Natural killer cell treated with Interleukin-12 subunit alpha and Interleukin-12 subunit beta and Interleukin-15 and Interleukin-18, amount 100 ng/mL, for 72 hours (primary cell): ENCODE measurements around the gene KPNA6. TPM values are rescaled to one million over a fixed set of nuclear protein-coding genes. Genes with fewer than 3 reads are reported as not detected.
"Not testable (repeated sequence)": the region's sequence is repeated elsewhere in the genome, so short reads cannot be mapped to it uniquely, and the experiment has no call there.

Experiments used
- ATAC-seq, 2 donors: fragments of 150-1000 bp; cut with Tn5 transposase in 1 of 2; sonication (Bioruptor Pico), chemical (Tn5 transposase) in 1 of 2; 2 replicates each; pipeline ENCODE4 v1.10.0; 2021
- DNase-seq: peaks from one replicate; pipeline ENCODE4 v3.0.0; 2022; ENCODE audit warnings: low spot score
- H3K27ac Mint-ChIP-seq, 2 donors: 1 replicate in 1 of 2; 2 replicates in 1 of 2; pipeline ENCODE4 v1.8.0; 2022; ENCODE audit warnings: mixed read lengths in 2 of 2, mild to moderate bottlenecking in 1 of 2, moderate library complexity in 1 of 2
- H3K27me3 Mint-ChIP-seq, 2 donors: 1 replicate in 1 of 2; 2 replicates in 1 of 2; pipeline ENCODE4 v1.8.0; 2022; ENCODE audit warnings: mixed read lengths in 2 of 2
- H3K36me3 Mint-ChIP-seq: one replicate; pipeline ENCODE4 v1.8.0; 2022; ENCODE audit warnings: mixed read lengths
- H3K4me1 Mint-ChIP-seq, 2 donors: 1 replicate in 1 of 2; 2 replicates in 1 of 2; pipeline ENCODE4 v1.8.0; 2022; ENCODE audit warnings: low read depth in 2 of 2, mixed read lengths in 2 of 2, mild to moderate bottlenecking in 1 of 2
- H3K4me3 Mint-ChIP-seq: one replicate; pipeline ENCODE4 v1.8.0; 2022; ENCODE audit warnings: mixed read lengths
- H3K9me3 Mint-ChIP-seq: 2 replicates; pipeline ENCODE4 v1.8.0; 2022; ENCODE audit warnings: mixed read lengths
- total RNA-seq, 2 donors: library from RNA; stranded (reverse); gene quantifications; one replicate each; pipeline ENCODE4 v1.2.3, GENCODE V29; 2022

Gene KPNA6
- total RNA-seq, 2 donors from 2014 or later: 80.9 to 88.9 TPM

GRCh38 chr1:32077451-32077850, 30.4 kb upstream of the KPNA6 start:
- Mint-ChIP-seq H3K4me3 (no peak overlapping the region), H3K27me3 (no peaks in the 10 kb centered on the region), H3K4me1 (peaks cover 21 to 24% of the 10 kb centered on the region in 2 donors), H3K9me3 (no peaks in the 10 kb centered on the region), H3K36me3 (peaks cover 6% of the 10 kb centered on the region), H3K27ac (peak overlapping the region in 1 of 2 donors; percentile 32)
- DNase-seq: no peak
- no peak for ATAC-seq

GRCh38 chr1:32082022-32082421, 25.8 kb upstream of the KPNA6 start:
- Mint-ChIP-seq H3K9me3 (no peaks in the 10 kb centered on the region), H3K27me3 (no peaks in the 10 kb centered on the region), H3K4me3 (no peak overlapping the region), H3K27ac (no peak overlapping the region), H3K4me1 (peaks cover 7 to 10% of the 10 kb centered on the region in 2 donors), H3K36me3 (peaks cover 20% of the 10 kb centered on the region)
- DNase-seq: no peak
- no peak for ATAC-seq

- not testable (repeated sequence) for DNase-seq, H3K4me1 Mint-ChIP-seq, ATAC-seq, H3K27ac Mint-ChIP-seq, H3K27me3 Mint-ChIP-seq, H3K9me3 Mint-ChIP-seq, H3K4me3 Mint-ChIP-seq
- peaks cover 13% of the 10 kb centered on the region for H3K36me3 Mint-ChIP-seq
Observed at GRCh38 chr1:32086381-32086780, 21.5 kb upstream of the KPNA6 start.

GRCh38 chr1:32091176-32091575, 16.7 kb upstream of the KPNA6 start:
- ATAC-seq (no peak), DNase-seq (no peak)
- H3K36me3 Mint-ChIP-seq: peaks cover 8% of the 10 kb centered on the region
- no peaks in the 10 kb centered on the region for H3K4me1 Mint-ChIP-seq
- no peak overlapping the region for H3K27ac Mint-ChIP-seq
- H3K27me3 Mint-ChIP-seq: no peaks in the 10 kb centered on the region
- H3K4me3 Mint-ChIP-seq: no peak overlapping the region
- no peaks in the 10 kb centered on the region for H3K9me3 Mint-ChIP-seq

GRCh38 chr1:32091591-32091990, 16.3 kb upstream of the KPNA6 start:
- no peak overlapping the region for H3K4me3 Mint-ChIP-seq
- H3K27me3 Mint-ChIP-seq: no peaks in the 10 kb centered on the region
- peaks cover 7% of the 10 kb centered on the region for H3K36me3 Mint-ChIP-seq
- H3K27ac Mint-ChIP-seq: no peak overlapping the region
- no peaks in the 10 kb centered on the region for H3K4me1 Mint-ChIP-seq
- ATAC-seq (no peak), DNase-seq (no peak)
- no peaks in the 10 kb centered on the region for H3K9me3 Mint-ChIP-seq

GRCh38 chr1:32094746-32095521, 12.9 kb upstream of the KPNA6 start:
- Mint-ChIP-seq H3K9me3 (no peaks in the 10 kb centered on the region), H3K36me3 (peaks cover 7% of the 10 kb centered on the region), H3K4me1 (no peaks in the 10 kb centered on the region), H3K27ac (no peak overlapping the region), H3K27me3 (no peaks in the 10 kb centered on the region), H3K4me3 (no peak overlapping the region)
- DNase-seq: no peak
- ATAC-seq: no peak

- H3K27ac Mint-ChIP-seq: no peak overlapping the region
- no peak for ATAC-seq
- H3K4me3 Mint-ChIP-seq: no peak overlapping the region
- peaks cover 7% of the 10 kb centered on the region for H3K36me3 Mint-ChIP-seq
- no peaks in the 10 kb centered on the region for H3K9me3 Mint-ChIP-seq
- H3K27me3 Mint-ChIP-seq: no peaks in the 10 kb centered on the region
- H3K4me1 Mint-ChIP-seq: no peaks in the 10 kb centered on the region
- DNase-seq: no peak
Observed at GRCh38 chr1:32099426-32099825, 8.4 kb upstream of the KPNA6 start.

GRCh38 chr1:32100359-32100758, 7.5 kb upstream of the KPNA6 start:
- Mint-ChIP-seq H3K9me3 (no peaks in the 10 kb centered on the region), H3K4me3 (no peak overlapping the region), H3K27me3 (no peaks in the 10 kb centered on the region), H3K4me1 (no peaks in the 10 kb centered on the region), H3K36me3 (peaks cover 2% of the 10 kb centered on the region), H3K27ac (no peak overlapping the region)
- no peak for ATAC-seq
- no peak for DNase-seq

GRCh38 chr1:32100807-32101708, 6.8 kb upstream of the KPNA6 start:
- ATAC-seq (no peak), DNase-seq (no peak)
- Mint-ChIP-seq H3K9me3 (no peaks in the 10 kb centered on the region), H3K4me3 (no peak overlapping the region), H3K4me1 (no peaks in the 10 kb centered on the region), H3K36me3 (no peaks in the 10 kb centered on the region), H3K27ac (no peak overlapping the region), H3K27me3 (no peaks in the 10 kb centered on the region)

GRCh38 chr1:32104127-32104526, 3.7 kb upstream of the KPNA6 start:
- no peak overlapping the region for H3K27ac Mint-ChIP-seq
- no peak overlapping the region for H3K4me3 Mint-ChIP-seq
- no peak for DNase-seq
- H3K36me3 Mint-ChIP-seq: no peaks in the 10 kb centered on the region
- no peaks in the 10 kb centered on the region for H3K27me3 Mint-ChIP-seq
- no peak for ATAC-seq
- H3K4me1 Mint-ChIP-seq: peaks cover 7 to 8% of the 10 kb centered on the region in 2 donors
- H3K9me3 Mint-ChIP-seq: no peaks in the 10 kb centered on the region

- H3K4me3 Mint-ChIP-seq: no peak overlapping the region
Observed at GRCh38 chr1:32105338-32105737, 2.5 kb upstream of the KPNA6 start.

GRCh38 chr1:32106663-32107275, 1.1 kb upstream of the KPNA6 start:
- DNase-seq (no peak), ATAC-seq (no peak)
- Mint-ChIP-seq H3K27me3 (no peaks in the 10 kb centered on the region), H3K36me3 (no peaks in the 10 kb centered on the region), H3K4me1 (peaks cover 25 to 28% of the 10 kb centered on the region in 2 donors), H3K9me3 (no peaks in the 10 kb centered on the region), H3K4me3 (peak overlapping the region; percentile 40), H3K27ac (peak overlapping the region; percentile 34 to 96)

More at GRCh38 chr1:32105338-32105737, 2.5 kb upstream of the KPNA6 start:
- Mint-ChIP-seq H3K27me3 (no peaks in the 10 kb centered on the region), H3K9me3 (no peaks in the 10 kb centered on the region), H3K27ac (peak overlapping the region in 1 of 2 donors; percentile 26), H3K36me3 (no peaks in the 10 kb centered on the region), H3K4me1 (peaks cover 13 to 14% of the 10 kb centered on the region in 2 donors)
- ATAC-seq (no peak), DNase-seq (no peak)

GRCh38 chr1:32111040-32111623, 3.3 kb downstream of the KPNA6 start:
- H3K27me3 Mint-ChIP-seq: no peaks in the 10 kb centered on the region
- no peaks in the 10 kb centered on the region for H3K36me3 Mint-ChIP-seq
- peak overlapping the region in 1 of 2 donors; percentile 96 for H3K27ac Mint-ChIP-seq
- DNase-seq (no peak), ATAC-seq (no peak)
- H3K4me3 Mint-ChIP-seq: peak overlapping the region; percentile 1
- peaks cover 33 to 44% of the 10 kb centered on the region in 2 donors for H3K4me1 Mint-ChIP-seq
- H3K9me3 Mint-ChIP-seq: no peaks in the 10 kb centered on the region
